ENCODE measurements around the gene RALGDS.

GRCh38 chr9:133063500-133064231 is 57.4 kb downstream of the RALGDS start:
- no peak for TF ChIP-seq CTCF (IDR thresholded peaks at IDR 0.05 in 4 of 5, conservative IDR thresholded peaks at IDR 0.05 in 1 of 5)
- no peak for TF ChIP-seq POLR2A (IDR thresholded peaks at IDR 0.05)

Data from gastrocnemius medialis (tissue), 4 donors.